ENCODE measurements around the gene HES5. TPM values are rescaled to one million over a fixed set of nuclear protein-coding genes. Genes with fewer than 3 reads are reported as not detected.
"Not testable (repeated sequence)": the region's sequence is repeated elsewhere in the genome, so short reads cannot be mapped to it uniquely, and the experiment has no call there.

Gene HES5
- total RNA-seq, 1 donor = not detected

DNA sequence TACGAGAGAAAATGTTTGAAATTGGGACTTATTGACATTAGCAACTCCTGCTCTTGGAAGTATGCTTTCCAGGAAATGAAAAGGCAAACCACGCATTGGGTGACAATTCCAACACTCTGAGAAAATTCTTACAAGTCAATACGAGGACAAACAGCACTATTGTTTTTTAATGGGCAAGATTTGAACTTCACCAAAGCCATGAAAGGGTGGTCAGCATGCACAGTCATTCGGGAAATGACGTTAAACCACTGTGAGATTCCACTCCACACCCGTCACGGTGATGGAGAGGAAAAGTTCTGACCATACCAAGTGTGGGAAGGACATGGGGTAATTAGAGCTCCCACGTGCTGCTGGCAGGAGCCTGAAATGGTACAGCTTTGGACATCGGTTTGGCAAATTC, 44.3 kb upstream of the HES5 start:
- no peaks in the 10 kb centered on the region for H3K36me3 ChIP-seq (ENCODE audit: insufficient read depth, low read length)
- no peak overlapping the region for H3K27ac ChIP-seq (ENCODE audit: low read depth, low read length)
- no peaks in the 10 kb centered on the region for H3K4me1 ChIP-seq (ENCODE audit: insufficient read depth, low read length)
- H3K4me2 ChIP-seq (ENCODE audit: insufficient read depth, low read length) = no peak overlapping the region
- no peak overlapping the region for H2AFZ ChIP-seq (ENCODE audit: low read length)
- H3K79me2 ChIP-seq (ENCODE audit: insufficient read depth, low read length) = no peaks in the 10 kb centered on the region
- peak; percentile 55 for DNase-seq (ENCODE audit: insufficient read length, low spot score, missing footprints)
- no peak overlapping the region for H3K4me3 ChIP-seq (ENCODE audit: insufficient read depth, low read length)
- H3K27me3 ChIP-seq (ENCODE audit: insufficient read depth, low read length) = peaks cover 3% of the 10 kb centered on the region
- H4K20me1 ChIP-seq (ENCODE audit: insufficient read depth, low read length) = no peaks in the 10 kb centered on the region
- peaks cover 3% of the 10 kb centered on the region for H3K9me3 ChIP-seq (ENCODE audit: low read depth, low read length)
- TF ChIP-seq, protein P1, sequence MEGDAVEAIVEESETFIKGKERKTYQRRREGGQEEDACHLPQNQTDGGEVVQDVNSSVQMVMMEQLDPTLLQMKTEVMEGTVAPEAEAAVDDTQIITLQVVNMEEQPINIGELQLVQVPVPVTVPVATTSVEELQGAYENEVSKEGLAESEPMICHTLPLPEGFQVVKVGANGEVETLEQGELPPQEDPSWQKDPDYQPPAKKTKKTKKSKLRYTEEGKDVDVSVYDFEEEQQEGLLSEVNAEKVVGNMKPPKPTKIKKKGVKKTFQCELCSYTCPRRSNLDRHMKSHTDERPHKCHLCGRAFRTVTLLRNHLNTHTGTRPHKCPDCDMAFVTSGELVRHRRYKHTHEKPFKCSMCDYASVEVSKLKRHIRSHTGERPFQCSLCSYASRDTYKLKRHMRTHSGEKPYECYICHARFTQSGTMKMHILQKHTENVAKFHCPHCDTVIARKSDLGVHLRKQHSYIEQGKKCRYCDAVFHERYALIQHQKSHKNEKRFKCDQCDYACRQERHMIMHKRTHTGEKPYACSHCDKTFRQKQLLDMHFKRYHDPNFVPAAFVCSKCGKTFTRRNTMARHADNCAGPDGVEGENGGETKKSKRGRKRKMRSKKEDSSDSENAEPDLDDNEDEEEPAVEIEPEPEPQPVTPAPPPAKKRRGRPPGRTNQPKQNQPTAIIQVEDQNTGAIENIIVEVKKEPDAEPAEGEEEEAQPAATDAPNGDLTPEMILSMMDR (IDR thresholded peaks at IDR 0.05; ENCODE audit: extremely low read depth, low read depth, low read length) = no peak

DNA sequence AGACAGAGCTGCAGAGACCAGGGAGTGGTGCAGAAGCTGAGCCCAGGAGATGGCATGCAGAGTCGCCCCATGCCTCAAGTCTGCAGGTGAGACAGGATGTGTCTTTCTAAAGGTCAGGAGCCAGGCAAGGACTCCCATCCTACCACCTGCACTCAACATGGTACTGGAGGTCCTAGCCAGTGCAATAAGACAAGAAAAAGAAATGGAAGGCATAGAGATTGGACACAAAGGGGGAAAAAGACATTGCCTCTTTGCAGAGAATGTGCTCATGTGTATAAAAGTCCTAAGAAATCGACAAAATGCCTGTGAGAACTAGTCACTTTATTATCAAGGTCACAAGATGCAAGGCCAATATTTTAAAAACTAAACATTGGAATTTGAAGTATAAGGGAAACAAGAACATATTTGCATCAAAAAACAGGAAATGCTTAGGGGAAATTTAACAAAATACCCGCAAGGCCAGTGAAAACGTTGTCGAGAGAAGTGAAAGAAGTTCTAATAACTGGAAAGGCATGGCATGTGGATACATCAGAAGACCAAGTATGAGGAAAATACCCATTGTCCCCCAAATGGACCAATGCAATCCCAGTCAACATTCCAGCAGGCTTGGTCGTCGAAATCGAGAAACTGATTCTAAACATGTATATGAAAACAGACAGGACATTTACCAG, 43.3 kb upstream of the HES5 start:
- peaks cover 3% of the 10 kb centered on the region for H3K27me3 ChIP-seq (ENCODE audit: insufficient read depth, low read length)
- DNase-seq (ENCODE audit: insufficient read length, low spot score, missing footprints) = no peak
- H3K4me1 ChIP-seq (ENCODE audit: insufficient read depth, low read length) = no peaks in the 10 kb centered on the region
- no peak overlapping the region for H2AFZ ChIP-seq (ENCODE audit: low read length)
- peaks cover 3% of the 10 kb centered on the region for H3K9me3 ChIP-seq (ENCODE audit: low read depth, low read length)
- H3K36me3 ChIP-seq (ENCODE audit: insufficient read depth, low read length) = no peaks in the 10 kb centered on the region
- no peak overlapping the region for H3K4me3 ChIP-seq (ENCODE audit: insufficient read depth, low read length)
- H3K4me2 ChIP-seq (ENCODE audit: insufficient read depth, low read length) = no peak overlapping the region
- no peak overlapping the region for H3K27ac ChIP-seq (ENCODE audit: low read depth, low read length)
- H3K79me2 ChIP-seq (ENCODE audit: insufficient read depth, low read length) = no peaks in the 10 kb centered on the region
- no peaks in the 10 kb centered on the region for H4K20me1 ChIP-seq (ENCODE audit: insufficient read depth, low read length)
- TF ChIP-seq, protein P1 (IDR thresholded peaks at IDR 0.05; ENCODE audit: extremely low read depth, low read depth, low read length) = no peak

DNA sequence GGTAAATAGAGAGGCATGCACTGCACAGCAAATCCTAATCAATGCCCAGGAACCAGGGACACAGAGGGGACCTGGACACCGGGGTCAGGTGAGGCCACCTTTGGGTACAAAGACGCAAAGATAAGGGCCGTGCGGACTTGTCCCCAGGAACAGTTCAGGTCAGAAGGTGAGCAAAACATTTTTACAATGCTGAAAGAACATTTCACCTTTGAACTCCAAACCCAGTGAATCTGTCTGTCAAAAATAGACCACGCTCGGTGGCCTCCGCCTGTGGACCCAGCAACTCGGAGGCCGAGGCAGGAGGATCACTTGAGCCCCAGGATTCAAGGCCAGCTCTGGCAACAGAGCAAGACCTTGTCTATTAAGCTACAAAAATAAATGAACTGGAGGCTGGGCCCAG, 41.3 kb upstream of the HES5 start:
- TF ChIP-seq, protein P1 (IDR thresholded peaks at IDR 0.05; ENCODE audit: extremely low read depth, low read depth, low read length) = no peak
- no peak overlapping the region for H3K4me2 ChIP-seq (ENCODE audit: insufficient read depth, low read length)
- no peaks in the 10 kb centered on the region for H3K79me2 ChIP-seq (ENCODE audit: insufficient read depth, low read length)
- H2AFZ ChIP-seq (ENCODE audit: low read length) = no peak overlapping the region
- H3K36me3 ChIP-seq (ENCODE audit: insufficient read depth, low read length) = no peaks in the 10 kb centered on the region
- H3K9me3 ChIP-seq (ENCODE audit: low read depth, low read length) = peaks cover 3% of the 10 kb centered on the region
- H3K27ac ChIP-seq (ENCODE audit: low read depth, low read length) = no peak overlapping the region
- peaks cover 3% of the 10 kb centered on the region for H3K27me3 ChIP-seq (ENCODE audit: insufficient read depth, low read length)
- H3K4me3 ChIP-seq (ENCODE audit: insufficient read depth, low read length) = no peak overlapping the region
- no peaks in the 10 kb centered on the region for H4K20me1 ChIP-seq (ENCODE audit: insufficient read depth, low read length)
- no peaks in the 10 kb centered on the region for H3K4me1 ChIP-seq (ENCODE audit: insufficient read depth, low read length)
- no peak for DNase-seq (ENCODE audit: insufficient read length, low spot score, missing footprints)

DNA sequence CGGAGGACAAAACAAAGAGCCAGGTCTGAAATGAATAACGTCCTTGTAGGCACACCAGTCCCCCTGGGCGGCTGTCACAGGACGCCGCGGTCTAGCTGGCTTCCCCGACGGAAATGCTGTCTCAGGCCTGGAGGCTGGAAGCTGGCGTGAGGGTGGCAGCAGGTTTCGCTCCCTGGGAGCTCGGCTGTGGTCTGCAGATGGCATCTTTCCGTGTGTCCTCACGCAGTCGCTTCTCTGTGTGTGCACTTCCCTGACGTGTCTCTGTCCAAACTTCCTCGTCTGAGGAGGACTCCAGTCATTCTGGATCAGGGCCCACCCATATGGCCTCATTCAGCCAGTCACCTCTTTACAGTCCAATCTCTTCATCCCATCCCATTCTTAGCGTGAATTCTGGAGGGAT, 40.3 kb upstream of the HES5 start:
- H3K9me3 ChIP-seq (ENCODE audit: low read depth, low read length) = peaks cover 3% of the 10 kb centered on the region
- no peaks in the 10 kb centered on the region for H4K20me1 ChIP-seq (ENCODE audit: insufficient read depth, low read length)
- TF ChIP-seq, protein P1 (IDR thresholded peaks at IDR 0.05; ENCODE audit: extremely low read depth, low read depth, low read length) = no peak
- no peak overlapping the region for H3K4me3 ChIP-seq (ENCODE audit: insufficient read depth, low read length)
- DNase-seq (ENCODE audit: insufficient read length, low spot score, missing footprints) = peak; percentile 80
- H3K27me3 ChIP-seq (ENCODE audit: insufficient read depth, low read length) = peaks cover 8% of the 10 kb centered on the region
- H3K79me2 ChIP-seq (ENCODE audit: insufficient read depth, low read length) = no peaks in the 10 kb centered on the region
- no peaks in the 10 kb centered on the region for H3K4me1 ChIP-seq (ENCODE audit: insufficient read depth, low read length)
- no peak overlapping the region for H3K27ac ChIP-seq (ENCODE audit: low read depth, low read length)
- no peak overlapping the region for H2AFZ ChIP-seq (ENCODE audit: low read length)
- H3K36me3 ChIP-seq (ENCODE audit: insufficient read depth, low read length) = no peaks in the 10 kb centered on the region
- no peak overlapping the region for H3K4me2 ChIP-seq (ENCODE audit: insufficient read depth, low read length)

DNA sequence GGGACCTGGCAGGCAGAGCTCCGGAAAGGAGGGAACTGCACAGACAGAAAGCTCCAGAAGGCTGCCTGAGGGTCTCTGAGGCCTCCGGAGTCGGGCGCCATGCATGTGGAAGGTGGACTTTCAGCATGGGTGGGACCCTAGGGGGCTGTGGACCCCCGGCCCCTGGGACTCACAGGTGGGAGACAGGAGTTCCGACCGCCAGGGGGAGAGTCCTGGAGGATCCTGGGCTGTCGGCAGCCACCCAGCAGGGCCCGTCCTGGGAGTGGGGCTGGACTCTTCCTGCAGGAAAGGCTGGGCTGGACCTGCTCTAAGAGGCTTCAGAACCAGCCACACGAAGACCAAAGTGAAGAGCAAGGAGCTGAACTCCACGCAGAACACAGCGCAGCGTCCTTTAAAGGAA, 39.6 kb upstream of the HES5 start:
- peak; percentile 21 for DNase-seq (ENCODE audit: insufficient read length, low spot score, missing footprints)
- H2AFZ ChIP-seq (ENCODE audit: low read length); H3K4me3 ChIP-seq (ENCODE audit: insufficient read depth, low read length); H3K36me3 ChIP-seq (ENCODE audit: insufficient read depth, low read length); H3K79me2 ChIP-seq (ENCODE audit: insufficient read depth, low read length); H3K27ac ChIP-seq (ENCODE audit: low read depth, low read length); H3K4me2 ChIP-seq (ENCODE audit: insufficient read depth, low read length); H3K4me1 ChIP-seq (ENCODE audit: insufficient read depth, low read length); H4K20me1 ChIP-seq (ENCODE audit: insufficient read depth, low read length); H3K9me3 ChIP-seq (ENCODE audit: low read depth, low read length): not testable (repeated sequence)
- H3K27me3 ChIP-seq (ENCODE audit: insufficient read depth, low read length) = peaks cover 11% of the 10 kb centered on the region

Measured in osteoblast (primary cell).